LHCN-M2 (cell line): ENCODE results near the gene CYP46A1. TPM values are rescaled to one million over a fixed set of nuclear protein-coding genes. Genes with fewer than 3 reads are reported as not detected.
"Not testable (repeated sequence)": the region's sequence is repeated elsewhere in the genome, so short reads cannot be mapped to it uniquely, and the experiment has no call there.

ENCODE experiments used
- DNase-seq: peaks from one replicate; pipeline ENCODE4 v3.0.0-alpha.2; 2012; ENCODE audit warnings: low read depth
- total RNA-seq: library from RNA; depleted of rRNA; stranded (reverse); fragments of >200 nt; gene quantifications from 2 replicates; pipeline ENCODE4 v1.2.3, GENCODE V29; 2014

The CYP46A1 gene
- total RNA-seq, 1 experiment from 2014 or later: 0.40 TPM

DNA sequence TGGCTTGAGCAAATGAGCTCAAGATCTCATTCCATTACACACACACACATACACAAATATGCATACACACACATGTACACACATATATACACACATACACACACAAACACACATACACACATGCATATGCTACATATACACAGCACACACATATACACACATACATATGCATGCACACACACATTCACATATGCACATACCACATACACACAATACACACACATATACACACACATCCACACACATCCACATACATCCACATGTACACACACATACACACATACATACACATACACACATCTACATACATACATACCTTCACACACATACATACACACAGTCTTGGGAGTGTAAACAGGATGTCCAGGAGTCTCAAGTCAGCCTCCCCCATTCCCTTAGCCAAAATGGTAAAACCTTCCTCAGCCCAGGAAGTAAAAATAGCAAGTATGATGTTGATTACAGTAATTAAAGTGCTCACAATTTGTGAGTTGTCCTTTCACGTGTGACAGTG is 26.4 kb upstream of the CYP46A1 start:
- no peak for DNase-seq

DNA sequence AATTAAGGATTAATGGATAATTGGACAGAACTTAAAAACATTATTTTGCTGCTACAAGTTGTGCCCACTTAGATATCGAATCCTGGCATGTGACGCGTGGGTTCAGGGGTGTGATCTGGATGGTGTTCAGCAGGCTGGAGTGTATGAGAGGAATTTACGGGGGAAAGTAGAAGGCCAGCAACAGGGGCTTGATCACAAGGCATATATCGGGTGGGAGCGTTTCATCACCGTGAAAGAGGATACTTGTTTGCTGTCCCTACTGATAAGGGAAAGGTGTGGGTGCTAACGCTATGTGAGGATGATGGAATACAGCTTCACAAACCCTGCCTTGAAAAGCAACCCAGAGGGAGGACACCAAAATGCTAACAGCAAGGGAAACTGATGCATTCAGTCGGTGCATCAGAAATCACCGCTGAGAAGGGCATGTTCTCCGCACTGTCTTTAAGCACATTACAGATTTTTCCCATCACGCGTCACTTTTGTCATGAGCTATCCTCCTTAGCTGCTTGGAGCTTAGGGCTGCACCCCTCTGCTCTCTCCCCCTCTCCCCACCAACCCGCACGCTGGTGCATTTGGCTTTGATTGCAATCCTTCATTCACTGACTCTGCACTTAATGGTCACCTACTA is 25.8 kb upstream of the CYP46A1 start:
- no peak for DNase-seq

DNA sequence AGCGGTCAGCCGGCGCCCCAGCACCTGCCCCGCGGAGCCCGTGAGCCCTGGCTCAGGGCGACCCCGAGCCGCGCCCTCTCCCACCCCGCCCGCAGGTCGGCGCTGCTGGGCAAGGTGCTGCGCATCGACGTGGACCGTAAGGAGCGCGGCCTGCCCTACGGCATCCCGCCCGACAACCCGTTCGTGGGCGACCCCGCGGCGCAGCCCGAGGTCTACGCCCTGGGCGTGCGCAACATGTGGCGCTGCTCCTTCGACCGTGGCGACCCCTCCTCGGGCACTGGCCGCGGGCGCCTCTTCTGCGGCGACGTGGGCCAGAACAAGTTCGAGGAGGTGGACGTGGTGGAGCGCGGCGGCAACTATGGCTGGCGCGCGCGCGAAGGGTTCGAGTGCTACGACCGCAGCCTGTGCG is 24.8 kb upstream of the CYP46A1 start:
- DNase-seq: no peak

DNA sequence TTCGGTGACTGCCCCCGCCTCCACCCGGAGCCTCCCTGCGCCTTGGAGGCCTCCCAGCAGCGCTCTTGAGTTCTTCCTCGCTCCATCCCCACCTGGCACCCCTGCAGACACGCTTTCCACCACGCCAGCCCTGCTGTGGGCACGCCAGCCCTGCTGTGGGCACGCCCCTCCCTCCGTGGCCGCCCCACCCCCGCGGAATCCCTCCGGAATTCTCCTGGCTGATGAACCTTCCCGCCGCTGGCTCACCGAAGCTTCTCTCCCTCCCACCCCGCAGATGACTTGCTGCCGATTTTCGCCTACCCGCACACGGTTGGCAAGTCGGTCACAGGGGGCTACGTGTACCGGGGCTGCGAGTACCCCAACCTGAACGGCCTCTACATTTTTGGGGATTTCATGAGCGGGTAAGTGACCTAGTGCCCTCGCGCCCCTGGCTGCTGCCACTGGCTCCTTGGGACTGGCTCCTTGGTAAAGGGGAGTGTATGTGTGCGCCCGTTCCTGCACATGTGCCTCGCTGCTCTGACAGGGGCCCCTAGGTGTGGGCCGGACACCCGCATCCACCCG is 24.0 kb upstream of the CYP46A1 start:
- no peak for DNase-seq

DNA sequence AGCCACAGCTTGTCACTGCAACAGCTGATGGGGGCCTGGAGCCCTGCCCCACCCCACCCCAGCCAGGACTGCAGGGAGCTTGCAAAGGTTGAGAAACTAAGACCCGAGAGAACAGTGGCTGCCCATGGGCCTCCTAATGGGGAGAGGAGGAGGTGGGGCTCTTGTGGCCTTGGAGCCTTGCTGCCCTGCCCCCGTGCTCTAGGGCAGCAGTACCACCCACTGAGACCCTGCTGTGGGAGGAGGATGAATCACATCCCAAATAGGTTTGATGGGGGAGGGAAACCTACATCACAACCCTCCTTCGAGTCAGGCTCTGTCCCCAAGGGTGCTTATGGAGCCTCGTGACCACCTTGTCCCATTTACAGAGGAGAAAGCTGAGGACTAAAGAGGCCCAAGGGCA is 23.3 kb upstream of the CYP46A1 start:
- no peak for DNase-seq

DNA sequence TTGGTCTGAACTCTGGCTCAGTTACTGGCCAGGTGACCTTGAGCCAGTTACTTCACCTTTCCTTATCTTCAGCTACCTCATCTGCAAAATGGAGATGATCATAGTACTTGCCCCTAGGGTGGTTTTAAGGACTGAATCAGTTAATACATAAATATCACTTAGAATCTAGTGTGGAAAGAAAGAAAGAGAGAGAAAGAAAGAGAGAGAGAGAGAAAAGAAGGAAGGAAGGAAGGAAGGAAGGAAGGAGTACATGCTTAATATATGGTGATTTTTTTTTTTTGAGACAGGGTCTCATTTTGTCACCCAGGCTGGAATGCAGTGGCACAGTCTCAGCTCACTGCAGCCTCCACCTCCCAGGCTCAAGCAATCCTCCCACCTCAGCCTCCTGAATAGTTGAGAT is 22.9 kb upstream of the CYP46A1 start:
- not testable (repeated sequence) for DNase-seq

DNA sequence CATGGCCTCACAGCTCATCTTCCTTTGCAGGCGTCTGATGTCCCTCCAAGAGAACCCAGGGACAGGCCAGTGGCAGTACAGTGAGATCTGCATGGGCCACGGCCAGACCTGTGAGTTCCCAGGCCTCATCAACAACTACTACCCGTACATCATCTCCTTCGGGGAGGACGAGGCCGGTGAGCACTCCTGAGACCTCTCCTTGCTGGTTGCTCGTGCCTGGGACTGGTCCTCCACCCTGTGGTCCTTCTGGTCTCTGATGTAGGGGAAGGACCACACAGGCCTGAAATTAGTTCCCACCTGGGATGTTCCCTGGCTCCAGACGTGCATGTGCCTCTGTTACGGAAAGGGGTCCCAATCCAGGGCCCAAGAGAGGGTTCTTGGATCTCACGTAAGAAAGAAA is 21.3 kb upstream of the CYP46A1 start:
- DNase-seq: no peak

DNA sequence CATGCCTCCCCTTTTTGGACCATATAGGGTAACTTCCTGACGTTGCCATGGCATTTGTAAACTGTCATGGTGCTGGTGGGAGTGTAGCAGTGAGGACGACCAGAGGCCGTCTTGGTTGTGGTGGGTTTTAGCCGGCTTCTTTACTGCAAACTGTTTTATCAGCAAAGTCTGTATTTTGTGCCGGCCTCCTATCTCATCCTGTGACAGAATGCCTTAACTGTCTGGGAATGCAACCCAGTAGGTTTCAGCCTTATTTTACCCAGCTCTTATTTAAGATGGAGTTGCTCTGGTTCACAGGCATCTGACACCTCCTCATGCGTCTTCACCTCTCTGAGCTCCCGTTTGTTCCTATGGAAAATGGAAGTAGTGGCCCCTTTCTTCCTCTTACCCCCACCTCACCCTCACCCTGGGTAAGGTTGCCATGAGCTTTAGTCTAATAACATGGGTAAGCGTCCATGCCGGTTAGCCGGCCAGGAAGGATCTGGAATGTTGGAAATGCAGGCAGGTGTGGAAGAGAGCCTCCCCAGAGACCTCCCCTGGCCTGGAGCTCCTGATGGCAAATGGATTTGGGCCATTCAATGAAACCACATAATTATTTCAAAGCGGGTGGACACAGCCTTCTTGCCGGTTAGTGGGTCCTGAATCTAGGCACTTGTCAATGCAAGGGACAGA is 20.6 kb upstream of the CYP46A1 start:
- DNase-seq: no peak

DNA sequence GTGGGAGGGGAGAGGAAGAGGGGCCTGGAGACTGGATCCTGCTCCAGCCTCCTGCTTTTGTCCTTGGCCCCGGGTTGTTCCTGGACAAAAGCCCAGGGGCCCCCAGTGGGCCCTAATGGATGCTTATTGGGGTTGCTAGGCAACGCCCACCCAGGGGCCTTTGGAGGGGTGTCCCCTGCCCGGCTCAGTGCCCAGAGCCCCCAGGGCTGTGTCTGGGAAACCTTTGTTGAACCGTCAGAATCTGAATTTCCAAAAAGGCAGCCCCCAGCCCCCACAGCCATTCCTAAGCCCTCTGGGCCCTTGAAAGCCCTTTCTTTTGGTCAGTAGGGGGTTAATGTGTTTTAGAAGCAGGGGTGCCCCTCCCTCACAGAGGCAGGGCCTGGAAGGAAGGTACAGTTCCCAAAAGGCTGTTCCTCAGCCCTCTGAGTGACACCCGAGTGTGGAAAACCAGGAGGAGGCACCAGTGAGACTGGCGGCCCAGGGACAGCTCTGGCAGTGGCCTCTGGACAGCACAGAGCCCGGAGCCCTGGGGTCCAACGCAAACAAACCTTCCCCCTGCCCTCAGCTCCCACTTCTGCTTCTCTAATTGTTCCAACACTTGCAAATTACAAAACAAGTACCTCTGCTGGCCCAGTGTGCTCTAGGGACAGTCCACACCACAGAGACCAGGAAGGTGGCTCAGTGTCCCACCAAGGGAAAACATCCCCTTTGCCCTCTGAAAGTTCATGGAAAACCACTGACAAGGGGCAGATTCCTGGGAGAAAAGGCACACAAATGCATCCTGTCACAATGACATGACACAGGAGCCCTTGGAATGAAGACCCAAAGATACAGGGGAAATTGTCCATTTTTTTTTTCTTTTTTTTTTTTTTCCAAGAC is 19.8 kb upstream of the CYP46A1 start:
- no peak for DNase-seq

DNA sequence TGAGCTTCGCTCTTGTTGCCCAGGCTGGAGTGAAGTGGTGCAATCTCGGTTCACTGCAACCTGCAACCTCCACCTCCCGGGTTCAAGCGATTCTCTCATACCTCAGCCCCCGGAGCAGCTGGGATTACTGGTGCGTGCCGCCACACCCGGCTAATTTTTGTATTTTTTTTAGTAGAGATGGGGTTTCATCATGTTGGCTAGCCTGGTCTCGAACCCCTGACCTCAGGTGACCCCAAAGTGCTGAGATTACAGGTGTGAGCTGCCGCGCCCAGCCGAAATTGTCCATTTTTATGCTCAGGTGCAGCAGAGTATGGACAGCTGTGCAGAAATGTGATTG is 19.2 kb upstream of the CYP46A1 start:
- DNase-seq: no peak

DNA sequence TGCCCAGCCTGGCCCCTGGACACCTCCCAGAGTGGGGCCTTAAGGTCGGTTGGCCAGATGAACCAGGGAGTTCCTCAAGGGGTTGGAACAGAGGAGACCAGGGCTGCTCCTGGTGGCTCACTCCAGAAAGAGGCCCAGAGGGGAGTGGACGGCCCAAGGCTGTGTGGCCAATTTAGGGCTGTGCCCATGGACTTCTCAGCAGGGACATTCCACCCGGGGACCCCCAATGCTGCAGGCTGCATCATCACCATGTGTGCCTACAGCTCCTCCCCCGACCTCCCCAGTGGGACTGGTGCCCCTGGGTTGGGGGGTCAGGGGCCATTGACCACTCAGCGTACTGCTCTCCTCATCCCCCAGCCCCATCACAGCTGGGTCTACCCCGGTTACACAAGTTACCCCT is 17.6 kb upstream of the CYP46A1 start:
- DNase-seq: no peak

DNA sequence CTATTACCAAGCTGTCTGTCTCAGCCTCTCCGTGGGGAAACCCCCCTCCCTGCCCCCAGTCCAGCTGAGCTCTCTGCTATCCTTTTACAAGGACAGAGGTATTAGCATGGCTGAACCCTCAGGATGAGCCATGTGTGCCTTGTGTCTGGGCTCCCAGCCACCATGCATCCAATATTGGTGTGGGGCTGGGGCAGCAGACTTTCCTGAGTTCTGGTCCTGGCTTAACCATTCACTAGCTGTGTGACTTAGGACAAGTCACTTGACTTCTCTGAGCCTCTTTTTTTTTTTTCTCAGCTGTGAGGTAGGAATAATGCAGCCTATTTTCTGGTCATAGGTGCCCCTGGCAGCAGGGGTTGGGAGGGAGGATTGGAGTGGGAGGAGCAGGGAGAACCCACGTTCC is 17.1 kb upstream of the CYP46A1 start:
- DNase-seq: no peak

DNA sequence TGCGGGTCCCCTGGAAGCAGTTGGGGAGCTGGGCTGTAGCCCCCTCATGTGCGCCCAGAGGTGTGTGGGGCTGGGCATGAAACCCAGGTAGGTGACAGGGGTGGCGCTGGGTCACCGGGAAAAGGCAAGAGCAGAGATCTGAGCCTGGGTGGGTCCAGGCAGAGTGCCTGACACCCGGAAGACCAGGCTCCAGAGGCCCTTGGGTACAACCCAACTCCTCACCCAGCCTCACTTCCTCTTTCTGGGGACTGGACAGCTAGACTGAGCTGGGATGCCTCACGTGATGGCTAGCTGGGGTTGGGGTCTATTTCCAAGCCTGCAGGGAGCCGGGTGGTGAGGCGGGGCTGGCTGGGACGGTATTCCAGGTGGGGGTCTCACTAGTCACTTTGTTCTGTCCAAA is 16.3 kb upstream of the CYP46A1 start:
- no peak for DNase-seq

DNA sequence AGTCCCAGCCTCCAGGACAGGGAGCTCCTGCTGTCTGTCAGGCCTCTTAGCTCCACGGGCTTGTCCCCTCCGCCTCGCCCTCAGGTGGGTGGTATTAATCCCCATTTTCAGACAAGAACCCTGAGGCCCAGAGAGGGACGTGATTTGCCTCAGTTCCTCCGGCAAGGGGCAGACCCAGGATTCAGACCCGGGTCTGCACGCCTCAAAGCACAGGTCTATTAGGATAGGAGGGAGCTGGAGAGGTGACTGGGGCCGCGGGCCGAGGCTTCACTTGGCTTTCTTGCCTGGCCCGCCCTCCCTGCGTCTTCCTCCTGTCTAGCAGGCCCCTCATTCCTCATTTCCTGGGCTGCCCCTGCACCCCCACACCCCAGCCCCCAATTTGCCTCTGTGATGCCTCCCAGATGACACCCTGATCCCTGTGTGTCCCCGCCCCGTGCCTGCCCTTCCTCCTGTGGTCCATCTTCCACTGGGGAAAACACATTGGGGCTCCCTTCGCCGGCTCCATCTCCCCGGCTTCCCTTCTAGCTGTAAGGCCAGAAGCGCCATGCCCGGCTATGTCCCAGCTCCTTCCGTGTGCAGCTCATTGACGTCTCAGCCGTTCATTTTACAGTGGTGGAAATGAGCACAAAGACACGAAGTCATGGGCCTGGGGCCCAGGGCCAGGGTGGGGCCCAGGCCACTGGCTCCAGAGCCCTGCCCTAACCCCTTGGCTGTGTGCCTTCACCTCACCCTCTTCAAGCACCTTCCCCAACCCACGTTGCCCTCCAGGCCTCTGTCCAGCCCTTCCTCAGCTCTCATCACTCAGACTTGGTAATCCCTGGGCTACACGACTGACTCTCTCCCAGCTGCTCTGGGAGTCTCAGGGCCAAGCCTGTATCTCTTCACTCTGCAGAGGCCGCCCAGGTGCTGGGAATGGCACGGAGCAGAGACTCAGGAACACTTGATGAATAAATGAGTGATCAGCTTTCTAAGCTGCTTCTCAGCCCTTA is 15.5 kb upstream of the CYP46A1 start:
- DNase-seq: no peak

DNA sequence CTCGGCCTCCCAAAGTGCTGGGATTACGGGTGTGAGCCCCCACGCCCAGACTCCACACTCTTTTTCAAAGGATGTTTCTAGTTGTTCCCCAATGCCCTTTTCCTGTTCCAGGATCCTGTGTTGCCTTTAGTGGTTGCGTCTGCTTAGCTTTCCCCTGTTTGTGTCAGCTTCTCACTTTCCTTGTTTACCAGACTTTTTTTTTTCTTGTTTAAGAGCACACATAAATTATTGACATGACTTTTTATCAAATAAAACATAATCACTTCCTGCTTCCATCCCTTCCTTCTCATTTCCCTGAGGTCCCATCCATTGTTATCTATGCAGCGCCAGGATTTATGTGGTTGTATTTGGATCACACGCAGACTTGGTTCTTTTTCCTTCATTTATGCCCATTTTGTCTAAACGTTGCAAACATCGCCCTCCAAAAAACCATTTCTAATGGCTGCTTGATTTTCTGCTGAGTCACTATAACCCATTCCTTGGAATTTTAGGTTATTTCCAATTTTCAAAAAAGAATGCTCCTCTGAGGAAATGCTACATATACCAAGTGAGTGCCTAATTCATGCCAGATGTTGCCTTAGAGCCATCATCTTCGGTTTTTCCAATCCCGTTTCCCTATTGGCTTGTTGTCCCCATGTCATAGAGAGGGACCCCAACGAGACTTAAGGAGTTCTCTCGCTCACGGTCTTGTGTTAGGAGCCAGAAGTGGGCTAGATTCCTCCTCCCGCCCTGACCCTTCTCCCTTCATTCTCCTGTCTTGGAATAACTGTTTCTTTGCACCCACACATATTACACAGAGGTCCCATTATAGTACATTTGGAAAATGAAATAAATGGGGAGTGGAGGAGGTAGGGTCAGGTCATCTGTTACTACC is 13.5 kb upstream of the CYP46A1 start:
- no peak for DNase-seq

DNA sequence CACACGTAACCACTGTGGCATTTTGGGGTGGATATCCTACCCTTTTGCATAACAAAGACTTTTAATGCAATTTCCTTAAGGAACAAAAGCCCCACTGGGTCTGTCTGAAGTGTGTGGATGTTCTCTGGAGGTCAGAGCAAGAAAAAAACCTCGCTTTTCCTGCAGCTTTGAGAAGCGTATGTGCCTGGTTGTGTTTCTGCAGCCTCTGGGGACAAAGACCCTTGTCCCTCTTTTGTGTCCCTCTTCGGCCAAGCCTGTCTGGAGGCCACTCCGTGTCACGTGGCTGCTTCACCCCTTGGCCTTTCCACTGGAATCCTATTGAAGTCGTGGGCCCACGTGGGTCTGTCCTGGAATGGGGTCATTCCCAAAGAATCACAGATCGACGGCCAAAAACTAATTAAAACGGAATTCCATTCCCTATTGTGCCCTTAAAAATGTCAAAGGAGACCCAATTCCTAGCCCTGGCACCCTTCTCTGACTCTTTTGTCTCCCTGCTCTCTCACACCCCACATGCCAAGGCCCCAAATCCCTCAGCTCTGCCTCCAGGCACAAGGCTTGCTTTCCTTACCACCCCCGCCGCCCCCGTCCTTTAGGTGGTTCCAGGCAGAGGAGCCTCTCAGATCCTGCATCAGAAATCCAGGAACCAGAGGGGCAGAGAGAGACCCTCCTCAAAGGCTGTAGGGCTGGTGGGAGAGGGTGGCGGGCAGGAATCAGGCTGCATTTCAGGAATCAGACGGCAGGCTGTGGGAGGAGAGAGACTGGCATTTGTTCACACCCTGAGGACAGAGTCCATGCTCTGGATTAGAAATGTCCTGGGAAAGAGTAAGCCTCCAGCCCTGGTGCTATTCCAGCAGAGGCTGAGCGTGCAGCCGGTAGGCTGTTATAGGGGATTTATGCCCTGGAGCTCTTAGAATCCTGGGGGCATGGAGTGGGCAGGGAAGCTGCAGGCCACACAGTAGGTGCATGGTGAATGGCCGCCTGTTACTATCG is 12.6 kb upstream of the CYP46A1 start:
- no peak for DNase-seq

DNA sequence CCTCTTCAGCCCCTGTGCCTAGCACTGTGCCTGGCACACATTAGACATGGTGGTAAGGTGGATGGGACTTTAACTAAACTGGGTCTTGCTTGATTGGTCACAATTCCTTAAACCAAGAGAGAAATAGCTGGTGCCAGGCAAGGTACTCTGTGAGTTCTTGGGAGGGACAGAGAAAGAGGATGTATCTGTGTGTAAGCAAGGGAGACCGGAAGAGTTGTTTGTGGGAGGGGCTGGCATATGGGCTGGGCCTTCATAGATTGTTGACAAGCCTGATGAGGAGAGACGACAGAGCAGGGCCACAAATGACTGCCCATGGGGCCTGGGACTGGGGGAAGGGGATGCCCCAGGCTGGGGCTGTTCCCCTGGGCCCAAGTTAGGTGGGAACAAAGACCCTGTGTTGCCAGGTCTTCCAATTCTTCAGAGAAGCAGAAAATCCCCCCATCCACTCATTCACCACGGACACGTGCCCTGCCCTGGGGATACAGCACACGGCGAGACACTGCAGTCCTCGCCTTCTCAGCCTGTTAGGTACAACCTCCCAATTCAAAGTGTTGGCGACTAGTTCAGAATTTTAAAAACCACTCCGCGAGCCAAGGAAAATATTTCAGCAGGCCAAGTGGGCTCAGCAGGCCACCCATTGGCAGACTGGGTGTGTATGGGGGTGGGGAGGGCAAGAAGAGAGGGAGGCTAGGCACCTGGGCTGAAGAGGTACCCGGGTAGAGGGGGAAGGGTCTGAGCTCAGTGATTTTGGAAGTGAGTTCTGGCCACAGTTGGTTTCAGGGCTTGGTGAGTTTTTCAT is 11.4 kb upstream of the CYP46A1 start:
- no peak for DNase-seq
